Stimulated activated effector memory CD8-positive, alpha-beta T cell treated with anti-CD3 and anti-CD28 coated beads, Interleukin-12 subunit alpha, Interleukin-12 subunit beta, amount 100 ng/mL, for 72 hours (primary cell): ENCODE results near the gene MMP28.
A peak's percentile ranks its signal among the peaks of the same experiment; 100 is the strongest.
"Not testable (repeated sequence)": the region's sequence is repeated elsewhere in the genome, so short reads cannot be mapped to it uniquely, and the experiment has no call there.

Source experiments
- ATAC-seq: fragments of 150-1000 bp; cut with Tn5 transposase; 2 replicates; pipeline ENCODE4 v1.10.0; 2021
- DNase-seq, 2 donors: peaks; one replicate each; pipeline ENCODE4 v3.0.0; 2021 to 2022; ENCODE audit warnings: low spot score in 2 of 2
- H3K27ac Mint-ChIP-seq: one replicate; pipeline ENCODE4 v1.8.0; 2022; ENCODE audit warnings: mild to moderate bottlenecking, mixed read lengths
- H3K36me3 Mint-ChIP-seq: one replicate; pipeline ENCODE4 v1.8.0; 2022; ENCODE audit warnings: mild to moderate bottlenecking, mixed read lengths
- H3K4me1 Mint-ChIP-seq: one replicate; pipeline ENCODE4 v1.8.0; 2022; ENCODE audit warnings: mixed read lengths
- H3K4me3 Mint-ChIP-seq: one replicate; pipeline ENCODE4 v1.8.0; 2022; ENCODE audit warnings: mild to moderate bottlenecking, mixed read lengths
- H3K9me3 Mint-ChIP-seq: one replicate; pipeline ENCODE4 v1.8.0; 2022; ENCODE audit warnings: mixed read lengths

MMP28 gene

DNA sequence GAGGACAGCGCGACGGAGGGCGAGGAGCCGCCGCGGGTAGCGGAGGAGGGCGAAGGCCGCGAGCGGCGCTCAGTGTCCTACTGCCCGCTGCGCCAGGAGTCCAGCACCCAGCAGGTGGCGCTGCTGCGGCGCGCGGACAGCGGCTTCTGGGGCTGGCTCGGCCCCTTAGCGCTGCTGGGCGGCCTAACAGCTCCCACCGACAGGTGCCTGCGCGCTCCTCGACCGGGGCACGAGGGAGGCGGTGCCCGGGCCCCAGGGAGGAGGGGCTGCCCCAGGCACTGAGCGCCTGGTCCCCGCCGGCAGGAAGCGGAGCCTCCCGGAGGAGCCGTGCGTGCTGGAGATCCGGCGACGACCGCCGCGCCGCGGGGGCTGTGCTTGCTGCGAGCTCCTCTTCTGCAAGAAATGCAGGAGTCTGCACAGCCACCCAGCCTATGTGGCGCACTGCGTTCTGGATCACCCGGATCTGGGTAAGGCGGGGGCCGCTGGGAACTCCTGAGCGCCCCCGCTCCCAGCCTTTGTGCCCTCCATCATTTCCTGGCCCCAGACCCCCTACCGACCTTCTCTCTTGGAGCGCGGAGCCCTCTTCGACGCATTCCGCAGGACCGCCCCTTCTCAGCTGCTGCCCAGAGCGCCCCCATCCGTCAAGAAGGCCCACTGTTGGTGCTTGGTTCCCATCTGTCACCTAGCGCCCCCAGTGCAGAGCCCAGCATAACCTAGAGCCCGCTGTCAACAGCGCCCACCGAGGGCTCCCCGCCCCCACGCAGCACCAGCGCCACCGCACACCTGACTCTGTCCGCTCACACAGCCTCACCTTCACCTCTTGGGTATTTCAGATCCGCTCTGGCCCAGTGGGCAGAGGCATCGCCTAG lies 31.1 kb downstream of the MMP28 start:
- peak; percentile 96 for ATAC-seq
- H3K4me3 Mint-ChIP-seq = peak overlapping the region; percentile 90
- peak; percentile 95 to 96 for DNase-seq
- H3K27ac Mint-ChIP-seq = no peak overlapping the region
- peaks cover 7% of the 10 kb centered on the region for H3K4me1 Mint-ChIP-seq
- H3K36me3 Mint-ChIP-seq = peaks cover 4% of the 10 kb centered on the region
- no peaks in the 10 kb centered on the region for H3K9me3 Mint-ChIP-seq

DNA sequence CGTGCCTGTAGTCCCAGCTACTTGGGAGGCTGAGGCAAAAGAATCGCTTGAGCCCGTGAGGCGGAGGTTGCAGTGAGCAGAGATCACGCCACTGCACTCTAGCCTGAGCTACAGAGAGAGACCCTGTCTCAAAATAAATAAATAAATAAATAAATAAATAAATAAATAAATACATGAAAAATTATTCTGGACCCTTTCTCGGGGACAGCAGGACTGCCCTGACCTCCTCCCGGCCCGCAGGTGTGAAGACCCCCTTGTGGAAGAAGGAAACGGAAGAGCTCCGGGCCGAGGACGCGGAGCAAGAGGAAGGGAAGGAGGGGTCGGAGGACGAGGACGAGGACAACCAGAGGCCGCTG lies 31.7 kb downstream of the MMP28 start:
- peaks cover 4% of the 10 kb centered on the region for H3K36me3 Mint-ChIP-seq
- peaks cover 7% of the 10 kb centered on the region for H3K4me1 Mint-ChIP-seq
- no peaks in the 10 kb centered on the region for H3K9me3 Mint-ChIP-seq
- ATAC-seq = no peak
- no peak overlapping the region for H3K27ac Mint-ChIP-seq
- peak overlapping the region; percentile 90 for H3K4me3 Mint-ChIP-seq
- DNase-seq = no peak

DNA sequence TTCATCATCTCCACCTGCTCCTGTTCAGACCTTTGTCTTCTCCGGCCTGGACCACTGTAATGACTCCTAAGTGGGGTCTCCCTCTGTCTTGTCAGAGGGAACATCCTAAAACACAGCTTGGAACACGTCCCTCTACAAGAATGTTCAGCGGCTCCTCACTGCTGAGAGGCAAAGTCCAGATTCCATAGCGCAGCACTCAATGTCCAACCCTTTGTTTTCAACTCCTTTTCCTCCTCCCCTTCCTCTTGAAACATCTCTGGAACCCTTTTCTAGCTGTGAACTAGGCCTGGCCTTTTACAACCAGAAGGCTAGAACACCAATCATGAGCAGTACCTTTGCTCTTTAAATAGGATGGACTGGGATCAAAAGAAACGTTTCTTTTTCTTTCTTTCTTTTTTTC lies 33.8 kb downstream of the MMP28 start:
- DNase-seq (no peak), ATAC-seq (no peak)
- Mint-ChIP-seq H3K9me3 (no peaks in the 10 kb centered on the region), H3K4me3 (no peak overlapping the region), H3K27ac (peak overlapping the region; percentile 60), H3K36me3 (peaks cover 4% of the 10 kb centered on the region), H3K4me1 (peaks cover 7% of the 10 kb centered on the region)

DNA sequence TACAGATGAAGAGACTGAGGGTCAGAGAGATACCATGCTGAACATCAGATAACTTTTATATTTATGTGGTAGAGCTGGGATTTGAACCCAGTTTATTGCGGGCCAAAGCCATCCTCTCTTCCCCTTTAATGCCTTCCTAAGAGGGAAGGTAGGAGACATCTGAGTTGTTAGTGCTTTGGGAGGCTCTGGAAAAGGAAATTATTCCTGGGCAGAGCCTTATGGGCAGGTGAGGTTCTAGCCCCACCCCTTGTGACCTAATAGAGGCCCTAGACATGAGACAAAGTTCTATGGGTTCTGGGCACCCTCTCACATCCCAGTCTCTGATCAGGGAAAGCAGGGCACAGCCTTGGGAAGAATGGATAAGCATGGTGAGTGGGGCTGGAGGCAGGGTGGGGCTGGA lies 34.9 kb downstream of the MMP28 start, which contains the start of gene C17orf50:
C17orf50 (plus strand) TSS at position 301 of the 400 bp plus-strand sequence; CDS start at position 356, 55 bp downstream.
- H3K4me3 Mint-ChIP-seq = no peak within 1 kb of the TSS
- no peaks in the 10 kb centered on the region for H3K9me3 Mint-ChIP-seq
- H3K27ac Mint-ChIP-seq = peak within 1 kb of the TSS; percentile 60
- peaks cover 7% of the 10 kb centered on the region for H3K4me1 Mint-ChIP-seq
- H3K36me3 Mint-ChIP-seq = peaks cover 4% of the 10 kb centered on the region
- ATAC-seq = no peak
- no peak for DNase-seq

DNA sequence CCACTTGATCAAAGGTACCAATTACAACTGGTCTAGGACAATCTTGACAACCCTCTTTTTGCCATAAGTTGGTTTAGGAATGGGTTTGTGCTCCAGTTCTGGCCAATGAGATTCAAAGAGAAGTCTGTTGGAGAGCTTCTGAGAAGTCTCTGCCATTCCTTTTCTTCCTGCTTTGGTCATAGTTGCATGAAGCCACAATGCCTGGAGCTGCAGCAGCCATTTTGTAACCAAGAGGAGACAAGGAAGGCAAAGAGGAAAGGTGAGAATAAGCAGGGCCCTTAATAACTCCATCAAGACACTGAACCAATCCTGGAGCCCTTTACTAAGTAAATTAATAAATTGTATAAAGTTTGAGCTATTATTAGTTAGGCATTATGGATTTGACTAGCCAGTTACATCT lies 38.2 kb downstream of the MMP28 start:
- H3K27ac Mint-ChIP-seq = no peak overlapping the region
- no peaks in the 10 kb centered on the region for H3K9me3 Mint-ChIP-seq
- H3K4me1 Mint-ChIP-seq = no peaks in the 10 kb centered on the region
- H3K4me3 Mint-ChIP-seq = no peak overlapping the region
- no peaks in the 10 kb centered on the region for H3K36me3 Mint-ChIP-seq
- ATAC-seq = no peak
- DNase-seq = no peak

DNA sequence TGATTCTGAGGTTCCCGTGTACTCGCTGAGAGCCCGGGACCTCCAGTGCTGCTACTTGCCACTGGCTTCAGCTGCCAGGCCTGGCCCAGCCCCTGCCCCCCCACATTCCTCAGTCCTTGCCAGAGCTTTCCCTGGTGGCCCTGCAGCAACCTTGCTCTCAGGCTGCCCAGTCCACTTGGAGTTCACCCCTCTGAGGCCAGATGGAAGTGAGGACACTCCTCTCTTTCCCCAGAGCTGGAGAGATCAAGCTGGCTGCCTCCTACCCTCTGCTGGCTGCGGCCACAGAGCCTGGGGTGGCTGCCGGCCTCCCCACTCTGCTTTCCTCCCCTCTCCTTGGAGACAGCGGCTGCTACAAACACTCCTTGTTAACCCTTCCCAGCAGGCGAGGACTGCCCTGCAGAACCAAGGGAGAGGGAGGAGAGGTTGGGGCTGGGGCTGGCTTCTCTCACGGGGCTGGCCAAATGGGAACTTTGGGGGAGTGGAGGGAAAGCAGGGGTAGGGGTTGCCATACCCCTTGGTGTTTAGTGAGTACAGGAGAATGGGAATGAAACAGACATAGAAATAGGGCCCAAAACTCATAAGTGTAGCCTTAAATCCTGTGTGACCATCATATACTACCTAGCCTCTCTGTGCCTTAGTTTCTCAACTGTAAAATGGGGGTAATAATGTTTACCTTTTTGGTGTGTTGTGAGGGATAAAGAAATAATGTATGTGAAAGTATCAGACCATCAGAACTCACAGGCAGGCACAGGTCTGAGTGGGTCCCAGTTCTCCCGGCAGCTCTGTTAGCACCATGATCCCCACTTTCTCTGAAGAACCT lies 42.3 kb downstream of the MMP28 start, which contains the start of gene GAS2L2:
GAS2L2 (minus strand) TSS at position 295 of the 820 bp plus-strand sequence. CDS start 389 bp downstream, outside the sequence.
- no peaks in the 10 kb centered on the region for H3K9me3 Mint-ChIP-seq

DNA sequence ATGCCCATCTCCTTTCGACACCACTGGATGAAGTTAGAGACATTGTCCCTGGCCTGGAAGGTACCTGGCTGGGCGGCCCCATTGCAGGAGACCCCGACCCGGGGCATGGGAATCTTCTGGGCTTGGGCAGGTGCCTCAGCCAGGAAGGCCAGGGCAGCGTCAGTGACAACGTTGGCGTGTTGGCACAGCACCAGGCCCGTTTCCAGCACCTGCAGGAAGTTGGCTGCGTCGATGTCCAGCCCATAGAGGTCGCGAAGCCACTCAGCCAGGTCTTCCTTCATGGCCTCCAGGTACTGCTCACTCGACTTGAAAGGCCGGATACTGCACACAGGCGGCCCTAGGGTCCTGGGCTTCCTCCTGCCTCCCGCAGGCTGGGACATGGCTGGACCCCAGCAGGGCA lies 43.0 kb downstream of the MMP28 start:
- ATAC-seq (no peak), DNase-seq (no peak)
- Mint-ChIP-seq H3K9me3 (no peaks in the 10 kb centered on the region), H3K4me3 (no peak overlapping the region), H3K27ac (no peak overlapping the region), H3K36me3 (no peaks in the 10 kb centered on the region), H3K4me1 (peaks cover 34% of the 10 kb centered on the region)

More for the DNA sequence above, 42.3 kb downstream of the MMP28 start, which contains the start of gene GAS2L2:
- Mint-ChIP-seq H3K27ac (no peak within 1 kb of the TSS), H3K36me3 (no peaks in the 10 kb centered on the region), H3K4me1 (peaks cover 31% of the 10 kb centered on the region), H3K4me3 (no peak within 1 kb of the TSS)
- ATAC-seq = no peak
- DNase-seq = no peak

DNA sequence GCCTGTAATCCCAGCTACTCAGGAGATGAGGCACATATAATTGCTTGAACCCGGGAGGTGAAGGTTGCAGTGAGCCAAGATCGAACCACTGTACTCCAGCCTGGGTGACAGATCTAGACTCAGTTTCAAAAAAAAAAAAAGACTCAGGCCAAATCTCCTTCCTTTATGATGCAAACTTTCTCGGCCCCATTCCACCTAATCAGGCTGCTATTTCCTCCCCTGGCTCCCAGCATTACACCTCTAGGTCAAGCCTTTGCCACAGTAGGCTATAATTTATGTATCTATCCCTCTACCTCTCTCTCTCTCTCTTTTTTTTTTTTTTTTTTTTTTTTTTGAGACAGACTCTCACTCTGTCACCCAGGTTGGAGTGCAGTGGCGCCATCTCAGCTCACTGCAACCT lies 43.9 kb downstream of the MMP28 start:
- not testable (repeated sequence) for H3K9me3 Mint-ChIP-seq, H3K4me3 Mint-ChIP-seq, ATAC-seq, DNase-seq, H3K36me3 Mint-ChIP-seq, H3K27ac Mint-ChIP-seq
- peaks cover 34% of the 10 kb centered on the region for H3K4me1 Mint-ChIP-seq

DNA sequence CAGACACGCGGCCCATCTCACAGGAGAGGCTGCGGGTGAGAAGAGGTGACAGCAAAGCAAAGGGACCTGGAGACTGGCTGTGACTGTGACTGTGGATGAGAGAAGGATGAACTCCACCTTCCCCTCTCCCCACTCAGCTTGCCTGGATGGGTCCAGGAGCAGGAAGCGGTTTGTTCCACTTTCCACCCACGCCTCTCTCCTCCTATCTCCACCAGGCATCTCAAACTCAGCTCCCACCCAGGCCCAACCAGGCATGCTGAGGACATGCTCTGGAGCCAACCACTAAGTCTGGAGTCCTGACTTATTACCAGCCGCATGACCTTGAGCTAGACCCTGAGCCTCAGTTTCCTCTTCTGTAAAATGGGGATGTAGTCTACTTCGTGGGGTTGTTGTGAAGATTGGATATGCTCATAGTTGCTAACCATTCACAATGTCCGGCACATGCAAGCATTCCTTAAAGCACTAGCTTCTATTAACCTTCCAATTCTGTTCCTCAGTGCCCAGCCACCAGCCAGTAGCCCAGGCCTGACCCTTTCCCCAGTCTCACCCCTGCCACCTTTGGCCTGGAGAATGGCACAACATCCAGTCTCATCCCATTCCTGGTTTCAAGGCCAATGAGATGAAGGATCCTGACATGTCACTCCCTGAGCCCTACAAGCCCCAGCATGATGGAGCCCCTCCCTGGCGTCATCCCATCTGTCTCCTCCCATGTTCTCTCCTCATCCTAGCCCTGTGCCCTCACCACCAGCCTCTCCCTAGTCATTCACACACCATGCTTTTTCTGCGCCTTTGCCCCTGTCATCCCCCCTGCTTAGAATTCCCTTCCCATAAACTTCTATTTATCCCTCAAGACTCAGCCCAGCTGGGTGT lies 44.7 kb downstream of the MMP28 start:
- Mint-ChIP-seq H3K4me3 (peak overlapping the region; percentile 24), H3K27ac (no peak overlapping the region)

DNA sequence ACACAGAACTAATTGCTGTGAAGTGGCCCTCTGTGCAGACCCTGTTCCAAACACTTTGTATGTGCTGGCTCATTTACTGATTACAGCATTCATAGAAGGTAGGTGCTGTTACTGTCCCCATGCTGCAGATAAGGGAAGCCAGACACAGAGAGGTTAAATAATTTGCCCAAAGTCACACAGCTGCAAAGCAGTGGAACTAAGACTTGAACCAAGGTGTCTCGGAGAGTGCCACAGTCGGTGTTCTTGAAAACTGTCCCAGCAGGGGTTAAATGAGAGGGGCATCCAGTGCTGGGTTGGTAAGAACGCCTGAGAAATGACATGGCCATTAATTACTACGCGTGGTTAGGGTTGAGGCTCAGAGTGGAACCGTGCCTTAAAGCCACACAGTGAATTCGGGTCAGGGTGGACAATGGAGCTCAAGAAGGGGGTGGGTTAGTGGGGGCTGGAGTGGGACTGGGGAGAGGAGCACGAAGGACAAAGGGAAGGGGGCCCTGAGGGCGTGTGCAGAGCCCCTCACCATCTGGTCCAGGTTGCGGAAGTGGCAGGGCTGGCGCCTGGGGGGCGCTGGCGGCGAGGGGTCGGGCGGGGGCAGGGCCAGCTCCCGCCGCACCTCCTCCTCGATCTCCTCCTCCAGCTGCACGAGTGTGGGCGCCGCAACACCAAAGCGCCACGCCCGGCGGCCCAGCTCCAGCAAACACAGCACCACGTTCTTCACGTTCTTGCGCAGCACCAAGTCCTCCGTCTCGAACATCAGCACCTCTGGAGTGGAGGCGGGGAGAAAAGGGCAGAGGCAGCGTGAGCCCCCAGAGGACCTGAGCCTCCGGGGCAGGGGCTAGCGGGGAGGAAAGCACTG lies 45.7 kb downstream of the MMP28 start:
- no peak for DNase-seq
- Mint-ChIP-seq H3K27ac (no peak overlapping the region), H3K4me1 (peaks cover 34% of the 10 kb centered on the region), H3K36me3 (no peaks in the 10 kb centered on the region), H3K4me3 (peak overlapping the region; percentile 24), H3K9me3 (no peaks in the 10 kb centered on the region)
- no peak for ATAC-seq

More for the DNA sequence above, 44.7 kb downstream of the MMP28 start:
- DNase-seq = no peak
- Mint-ChIP-seq H3K36me3 (no peaks in the 10 kb centered on the region), H3K4me1 (peaks cover 34% of the 10 kb centered on the region), H3K9me3 (no peaks in the 10 kb centered on the region)
- no peak for ATAC-seq

DNA sequence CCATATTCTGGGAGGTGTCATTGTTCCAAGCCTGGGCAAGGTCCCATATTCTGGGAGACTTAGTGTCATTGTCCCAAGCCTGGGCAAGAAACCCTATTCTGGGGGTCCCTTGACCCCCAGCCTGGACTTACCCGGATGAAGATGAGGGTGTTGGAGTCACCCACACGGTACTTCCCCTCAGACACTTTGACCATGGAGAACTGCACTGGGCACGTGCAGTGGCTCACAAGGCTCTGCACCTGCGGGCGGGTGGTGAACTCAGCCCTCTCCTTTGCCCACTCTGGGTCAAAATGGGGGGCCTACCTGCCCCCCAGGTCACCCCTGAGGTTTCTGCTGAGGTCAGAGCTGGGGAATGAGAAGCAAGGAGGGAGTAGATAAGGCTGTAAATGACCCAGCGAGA lies 46.5 kb downstream of the MMP28 start:
- Mint-ChIP-seq H3K4me1 (peaks cover 34% of the 10 kb centered on the region), H3K36me3 (no peaks in the 10 kb centered on the region), H3K4me3 (no peak overlapping the region), H3K9me3 (no peaks in the 10 kb centered on the region), H3K27ac (no peak overlapping the region)
- ATAC-seq (no peak), DNase-seq (no peak)

DNA sequence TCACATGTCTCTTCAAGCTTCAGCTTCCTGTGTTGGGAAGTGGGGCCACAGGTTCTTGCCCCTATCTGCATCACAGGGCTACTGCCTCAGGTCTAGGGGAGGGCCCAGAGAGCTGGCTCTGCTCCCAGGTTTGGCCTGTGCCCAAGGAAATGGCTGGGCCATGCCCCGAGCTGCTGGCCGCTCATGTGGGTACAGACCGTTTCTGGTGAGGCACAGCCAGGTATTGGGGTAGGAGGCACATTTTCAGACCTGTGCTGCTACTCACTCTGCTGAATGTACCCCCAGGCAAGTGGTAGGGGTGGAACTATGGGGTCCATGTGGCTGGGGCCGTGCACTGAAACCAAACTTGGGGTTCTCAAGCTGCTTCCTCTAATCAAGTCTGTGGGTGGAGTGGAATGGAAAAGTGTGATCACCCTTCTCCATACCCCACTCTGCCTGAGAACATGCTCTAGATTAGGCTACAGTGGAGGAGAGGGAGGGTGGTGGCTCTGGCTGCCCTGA lies 47.0 kb downstream of the MMP28 start:
- H3K27ac Mint-ChIP-seq = no peak overlapping the region
- H3K9me3 Mint-ChIP-seq = no peaks in the 10 kb centered on the region
- no peaks in the 10 kb centered on the region for H3K36me3 Mint-ChIP-seq
- DNase-seq (no peak), ATAC-seq (no peak)
- H3K4me3 Mint-ChIP-seq = no peak overlapping the region
- peaks cover 34% of the 10 kb centered on the region for H3K4me1 Mint-ChIP-seq

DNA sequence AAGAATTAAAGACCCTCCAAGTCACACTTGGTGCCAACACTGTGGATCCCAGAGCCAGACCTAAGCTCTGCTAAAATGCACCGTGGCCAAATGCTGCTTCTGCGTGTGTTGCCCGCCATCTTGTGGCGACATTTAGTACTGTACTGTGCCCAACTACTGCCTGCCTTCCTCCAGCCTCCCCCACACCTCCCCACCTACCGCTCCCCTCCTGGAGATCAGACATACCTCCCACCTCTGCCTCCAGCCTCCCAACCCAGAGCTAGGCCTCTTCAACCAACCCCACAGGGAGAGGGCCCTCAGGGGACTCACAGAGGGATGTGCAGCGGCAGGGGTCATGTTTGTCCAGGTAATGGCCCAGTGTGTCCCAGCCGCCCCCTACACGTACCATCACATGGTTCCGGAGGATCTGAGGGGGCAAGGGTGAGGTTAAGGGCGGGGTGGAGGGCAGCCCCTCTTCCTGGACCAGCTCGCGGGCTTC lies 47.9 kb downstream of the MMP28 start:
- ATAC-seq (peak; percentile 84), DNase-seq (peak; percentile 66 to 88)
- Mint-ChIP-seq H3K4me1 (peaks cover 34% of the 10 kb centered on the region), H3K9me3 (no peaks in the 10 kb centered on the region), H3K27ac (no peak overlapping the region), H3K4me3 (no peak overlapping the region), H3K36me3 (no peaks in the 10 kb centered on the region)
